MM.1S (cell line): ENCODE data around the gene AKR7A2.

Source experiments
- DNase-seq: peaks from one replicate; pipeline ENCODE4 v3.0.0-alpha.2; 2015
- H2AFZ ChIP-seq: fragments of 300-600 bp; sonication (generic); 2 replicates; pipeline ENCODE4 v1.6.0; 2016; ENCODE audit warnings: antibody characterized with exemption, low read length
- H3F3A ChIP-seq: fragments of 300-600 bp; sonication (generic); 2 replicates; pipeline ENCODE4 v1.6.1; 2016; ENCODE audit warnings: mild to moderate bottlenecking, antibody characterized with exemption, low read length, moderate library complexity, mixed read lengths; ENCODE audit not compliant: insufficient read depth
- H3K27ac ChIP-seq: fragments of 300-600 bp; sonication (generic); 2 replicates; pipeline ENCODE4 v1.5.1; 2016; ENCODE audit warnings: mild to moderate bottlenecking, low read length
- H3K27me3 ChIP-seq: fragments of 300-600 bp; sonication (generic); replicated peaks from 2 replicates; pipeline ENCODE4 v1.6.0; 2016; ENCODE audit warnings: low read length; ENCODE audit not compliant: insufficient read depth
- H3K36me3 ChIP-seq: fragments of 300-600 bp; sonication (generic); replicated peaks from 2 replicates; pipeline ENCODE4 v1.6.1; 2016; ENCODE audit warnings: mild to moderate bottlenecking, low read length, mixed read lengths; ENCODE audit not compliant: insufficient read depth
- H3K4me1 ChIP-seq: fragments of 300-600 bp; sonication (generic); 2 replicates; pipeline ENCODE4 v1.6.1; 2016; ENCODE audit warnings: low read length, mixed read lengths
- H3K4me2 ChIP-seq: fragments of 300-600 bp; sonication (generic); 2 replicates; pipeline ENCODE4 v1.6.0; 2016; ENCODE audit warnings: low read depth, low read length
- H3K4me3 ChIP-seq: fragments of 300-600 bp; sonication (generic); 2 replicates; pipeline ENCODE4 v1.5.1; 2016; ENCODE audit warnings: low read length, mixed read lengths
- H3K79me2 ChIP-seq: fragments of 300-600 bp; sonication (generic); 2 replicates; pipeline ENCODE4 v1.6.1; 2016; ENCODE audit warnings: mixed run types, low read length, mixed read lengths
- H3K9ac ChIP-seq: fragments of 300-600 bp; sonication (generic); 2 replicates; pipeline ENCODE4 v1.6.1; 2016; ENCODE audit warnings: low read length, mixed read lengths
- H3K9me2 ChIP-seq: fragments of 300-600 bp; sonication (generic); replicated peaks from 2 replicates; pipeline ENCODE4 v1.6.1; 2016; ENCODE audit warnings: mild to moderate bottlenecking, low read length, mixed read lengths; ENCODE audit not compliant: insufficient read depth
- H3K9me3 ChIP-seq: fragments of 300-600 bp; sonication (generic); replicated peaks from 2 replicates; pipeline ENCODE4 v1.6.1; 2016; ENCODE audit warnings: mild to moderate bottlenecking, low read length, mixed read lengths; ENCODE audit not compliant: insufficient read depth
- H4K20me1 ChIP-seq: fragments of 300-600 bp; sonication (generic); 2 replicates; pipeline ENCODE4 v1.6.1; 2016; ENCODE audit warnings: mild to moderate bottlenecking, low read length, moderate library complexity, mixed read lengths; ENCODE audit not compliant: insufficient read depth
- EZH2 ChIP-seq: fragments of 300-600 bp; sonication (generic); optimal IDR thresholded peaks from 2 replicates; pipeline ENCODE3; 2017; ENCODE audit warnings: low read depth, mild to moderate bottlenecking, antibody characterized with exemption, low read length, mixed read lengths
- EZH2phosphoT487 ChIP-seq: fragments of 300-600 bp; sonication (generic); IDR thresholded peaks from 2 replicates; pipeline ENCODE4 v1.6.1; 2018; ENCODE audit warnings: antibody characterized with exemption, low read length
- TF ChIP-seq, protein P1 (sequence below): fragments of 300-600 bp; sonication (generic); IDR thresholded peaks from 2 replicates; pipeline ENCODE4 v1.5.1; 2016; ENCODE audit warnings: antibody characterized with exemption, low read length, mixed read lengths

Gene AKR7A2

DNA sequence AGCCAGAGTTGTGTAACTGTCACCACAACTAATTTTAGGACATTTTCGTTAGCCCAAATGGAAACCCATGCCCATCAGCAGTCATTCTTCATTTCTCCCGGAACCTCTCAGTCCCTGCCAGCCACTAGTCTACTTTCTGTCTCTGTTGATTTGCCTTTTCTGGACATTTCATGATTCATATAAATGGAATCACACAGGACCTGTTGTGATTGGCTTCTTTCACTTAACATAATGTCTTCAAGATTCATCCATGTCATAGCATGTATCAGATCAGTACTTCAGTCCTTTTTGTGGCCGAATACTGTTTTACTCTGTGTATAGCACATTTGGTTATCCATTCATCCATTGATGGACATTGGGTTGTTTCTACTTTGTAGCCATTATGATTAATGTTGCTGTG is 7.3 kb upstream of the AKR7A2 start:
- no peak overlapping the region for H3K4me3 ChIP-seq
- H3F3A ChIP-seq = no peaks in the 10 kb centered on the region
- no peak for DNase-seq
- H3K9me2 ChIP-seq = no peaks in the 10 kb centered on the region
- no peak overlapping the region for H3K4me2 ChIP-seq
- no peak overlapping the region for H3K9ac ChIP-seq
- no peak overlapping the region for H3K27ac ChIP-seq
- H3K9me3 ChIP-seq = no peaks in the 10 kb centered on the region
- no peaks in the 10 kb centered on the region for H4K20me1 ChIP-seq
- TF ChIP-seq, protein P1, sequence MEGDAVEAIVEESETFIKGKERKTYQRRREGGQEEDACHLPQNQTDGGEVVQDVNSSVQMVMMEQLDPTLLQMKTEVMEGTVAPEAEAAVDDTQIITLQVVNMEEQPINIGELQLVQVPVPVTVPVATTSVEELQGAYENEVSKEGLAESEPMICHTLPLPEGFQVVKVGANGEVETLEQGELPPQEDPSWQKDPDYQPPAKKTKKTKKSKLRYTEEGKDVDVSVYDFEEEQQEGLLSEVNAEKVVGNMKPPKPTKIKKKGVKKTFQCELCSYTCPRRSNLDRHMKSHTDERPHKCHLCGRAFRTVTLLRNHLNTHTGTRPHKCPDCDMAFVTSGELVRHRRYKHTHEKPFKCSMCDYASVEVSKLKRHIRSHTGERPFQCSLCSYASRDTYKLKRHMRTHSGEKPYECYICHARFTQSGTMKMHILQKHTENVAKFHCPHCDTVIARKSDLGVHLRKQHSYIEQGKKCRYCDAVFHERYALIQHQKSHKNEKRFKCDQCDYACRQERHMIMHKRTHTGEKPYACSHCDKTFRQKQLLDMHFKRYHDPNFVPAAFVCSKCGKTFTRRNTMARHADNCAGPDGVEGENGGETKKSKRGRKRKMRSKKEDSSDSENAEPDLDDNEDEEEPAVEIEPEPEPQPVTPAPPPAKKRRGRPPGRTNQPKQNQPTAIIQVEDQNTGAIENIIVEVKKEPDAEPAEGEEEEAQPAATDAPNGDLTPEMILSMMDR = no peak
- no peak for TF ChIP-seq EZH2phosphoT487
- no peak for TF ChIP-seq EZH2
- no peaks in the 10 kb centered on the region for H3K27me3 ChIP-seq
- no peaks in the 10 kb centered on the region for H3K36me3 ChIP-seq
- no peaks in the 10 kb centered on the region for H3K4me1 ChIP-seq
- H2AFZ ChIP-seq = no peak overlapping the region
- no peaks in the 10 kb centered on the region for H3K79me2 ChIP-seq

DNA sequence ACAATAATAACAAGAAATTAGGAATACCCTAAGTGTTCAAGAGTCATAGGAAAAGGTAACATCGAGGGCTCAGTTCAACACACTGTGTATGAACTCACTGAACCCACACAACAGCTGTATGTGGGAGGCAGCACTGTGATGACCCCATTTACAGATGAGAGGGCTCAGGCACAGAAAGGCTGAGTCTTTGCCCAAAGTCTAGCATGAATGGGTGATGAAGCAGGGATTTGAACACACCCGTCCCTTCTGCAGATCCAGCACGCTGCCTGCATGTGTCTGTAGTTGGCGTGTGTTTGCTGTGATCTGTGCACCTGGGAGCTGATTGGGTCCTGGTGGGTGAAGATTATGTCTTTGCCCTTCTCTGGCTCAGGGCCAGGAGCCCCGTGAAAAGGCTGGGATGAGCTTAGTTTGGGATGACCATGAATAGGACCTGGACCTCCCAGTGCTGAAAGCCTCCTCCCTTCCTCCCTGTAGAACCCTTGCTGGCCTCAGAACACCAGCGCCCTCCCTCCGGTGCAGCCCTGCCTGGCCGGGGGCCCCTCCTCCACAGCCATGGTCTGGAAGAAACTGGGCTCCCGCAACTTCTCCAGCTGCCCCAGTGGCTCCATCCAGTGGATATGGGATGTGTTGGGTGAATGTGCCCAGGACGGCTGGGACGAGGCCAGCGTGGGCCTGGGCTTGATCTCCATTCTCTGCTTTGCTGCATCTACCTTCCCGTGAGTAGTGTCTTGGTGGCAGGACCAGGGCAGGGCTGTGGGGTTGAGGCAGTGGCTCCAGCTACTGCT is 5.4 kb upstream of the AKR7A2 start:
- H3F3A ChIP-seq = no peaks in the 10 kb centered on the region
- no peaks in the 10 kb centered on the region for H3K9me3 ChIP-seq
- no peaks in the 10 kb centered on the region for H4K20me1 ChIP-seq
- no peaks in the 10 kb centered on the region for H3K9me2 ChIP-seq
- H3K27me3 ChIP-seq = no peaks in the 10 kb centered on the region
- no peak overlapping the region for H3K27ac ChIP-seq
- no peaks in the 10 kb centered on the region for H3K36me3 ChIP-seq
- no peak overlapping the region for H3K9ac ChIP-seq
- no peak for TF ChIP-seq EZH2
- TF ChIP-seq, protein P1 = no peak
- TF ChIP-seq EZH2phosphoT487 = no peak
- 0 out of 2 replicates have a peak, but pooled peaks cover 4% of the 10 kb centered on the region for H3K79me2 ChIP-seq
- H2AFZ ChIP-seq = no peak overlapping the region
- no peak overlapping the region for H3K4me2 ChIP-seq
- DNase-seq = no peak
- 0 out of 2 replicates have a peak, but pooled peaks cover 6% of the 10 kb centered on the region for H3K4me1 ChIP-seq
- no peak overlapping the region for H3K4me3 ChIP-seq

DNA sequence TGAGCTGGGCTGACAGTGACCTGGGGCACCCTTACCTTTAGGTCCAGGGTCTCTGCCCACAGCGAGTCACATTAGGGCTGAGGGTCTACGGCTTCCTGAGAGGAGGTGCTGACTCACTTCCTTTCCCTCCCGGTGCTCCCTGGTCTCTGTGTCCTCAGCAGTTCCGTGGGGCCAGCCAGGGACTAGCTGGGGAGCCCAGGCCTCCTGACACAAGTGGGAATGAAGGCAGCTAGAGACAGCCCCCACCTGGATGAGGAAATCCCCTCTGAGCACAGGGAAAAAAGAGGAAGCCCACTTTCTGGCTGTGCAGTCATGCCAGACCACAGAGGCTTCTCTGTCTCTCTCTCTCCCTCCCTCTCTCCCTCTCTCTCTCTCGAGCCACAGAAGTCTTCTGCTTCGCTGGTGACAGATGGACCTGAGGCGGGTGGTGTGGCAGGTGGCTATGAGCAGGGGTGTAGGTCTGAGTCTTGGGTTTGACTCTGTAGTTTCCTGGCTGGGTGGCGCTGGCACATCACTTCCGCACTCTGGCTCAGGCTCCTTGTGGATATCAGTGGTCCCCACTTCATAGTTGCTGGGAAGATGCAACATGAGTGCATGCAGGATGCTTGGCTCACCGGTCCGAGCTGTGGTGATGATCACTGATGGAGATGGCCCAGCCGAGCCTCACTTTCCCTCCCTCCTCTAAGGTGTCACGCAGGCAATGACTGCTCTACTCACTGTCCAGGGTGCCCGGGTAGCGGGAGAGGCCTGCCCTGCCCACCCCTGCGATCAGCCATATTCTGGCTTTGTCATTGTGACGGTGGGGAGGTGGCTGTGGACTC is 3.6 kb upstream of the AKR7A2 start:
- no peak overlapping the region for H2AFZ ChIP-seq

More for the DNA sequence above, 3.6 kb upstream of the AKR7A2 start:
- no peaks in the 10 kb centered on the region for H3K9me2 ChIP-seq
- H3K4me1 ChIP-seq = peaks cover 14% of the 10 kb centered on the region; the same call in 1 of the 2 replicates
- H3F3A ChIP-seq = no peaks in the 10 kb centered on the region
- H3K4me2 ChIP-seq = no peak overlapping the region
- no peaks in the 10 kb centered on the region for H3K36me3 ChIP-seq
- H3K9me3 ChIP-seq = no peaks in the 10 kb centered on the region
- peaks cover 16% of the 10 kb centered on the region for H3K79me2 ChIP-seq
- TF ChIP-seq, protein P1 = no peak
- TF ChIP-seq EZH2phosphoT487 = no peak
- no peak for TF ChIP-seq EZH2
- no peak overlapping the region for H3K27ac ChIP-seq
- H4K20me1 ChIP-seq = no peaks in the 10 kb centered on the region
- no peak overlapping the region for H3K4me3 ChIP-seq
- DNase-seq = no peak
- no peak overlapping the region for H3K9ac ChIP-seq
- H3K27me3 ChIP-seq = no peaks in the 10 kb centered on the region
